ENCODE results near the gene KCNK10.

The KCNK10 gene

DNA sequence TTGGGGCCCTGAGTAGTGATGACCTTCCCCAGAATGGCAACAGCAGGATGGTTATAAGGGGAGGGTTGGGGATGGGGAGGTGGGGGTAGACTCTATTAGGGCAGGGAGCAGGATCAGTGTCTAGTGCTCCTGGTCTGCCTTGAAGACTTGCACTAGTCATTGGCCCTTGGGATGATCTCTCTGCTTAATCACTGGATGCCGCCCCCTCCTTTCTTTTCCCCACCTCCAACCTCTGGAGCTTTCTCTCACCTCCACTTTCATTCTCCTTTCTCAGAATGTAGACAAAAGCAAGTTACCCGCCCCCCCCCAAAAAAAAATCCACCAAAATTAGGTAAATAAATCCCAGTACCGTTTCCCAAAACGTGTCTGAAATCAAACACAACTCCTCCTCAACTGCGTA, 2.8 kb upstream of the KCNK10 start (continued):
- TF ChIP-seq EGR2 (tag by site-specific recombination; IDR thresholded peaks at IDR 0.05; ENCODE audit: low read depth) (no peak), ZNF10 (tag by site-specific recombination; IDR thresholded peaks at IDR 0.05) (no peak), SP7 (tag by site-specific recombination; IDR thresholded peaks at IDR 0.05) (no peak)
- TF ChIP-seq, protein P1, sequence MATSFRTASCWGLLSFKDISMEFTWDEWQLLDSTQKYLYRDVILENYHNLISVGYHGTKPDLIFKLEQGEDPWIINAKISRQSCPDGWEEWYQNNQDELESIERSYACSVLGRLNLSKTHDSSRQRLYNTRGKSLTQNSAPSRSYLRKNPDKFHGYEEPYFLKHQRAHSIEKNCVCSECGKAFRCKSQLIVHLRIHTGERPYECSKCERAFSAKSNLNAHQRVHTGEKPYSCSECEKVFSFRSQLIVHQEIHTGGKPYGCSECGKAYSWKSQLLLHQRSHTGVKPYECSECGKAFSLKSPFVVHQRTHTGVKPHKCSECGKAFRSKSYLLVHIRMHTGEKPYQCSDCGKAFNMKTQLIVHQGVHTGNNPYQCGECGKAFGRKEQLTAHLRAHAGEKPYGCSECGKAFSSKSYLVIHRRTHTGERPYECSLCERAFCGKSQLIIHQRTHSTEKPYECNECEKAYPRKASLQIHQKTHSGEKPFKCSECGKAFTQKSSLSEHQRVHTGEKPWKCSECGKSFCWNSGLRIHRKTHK (tag by site-specific recombination; IDR thresholded peaks at IDR 0.05): no peak

DNA sequence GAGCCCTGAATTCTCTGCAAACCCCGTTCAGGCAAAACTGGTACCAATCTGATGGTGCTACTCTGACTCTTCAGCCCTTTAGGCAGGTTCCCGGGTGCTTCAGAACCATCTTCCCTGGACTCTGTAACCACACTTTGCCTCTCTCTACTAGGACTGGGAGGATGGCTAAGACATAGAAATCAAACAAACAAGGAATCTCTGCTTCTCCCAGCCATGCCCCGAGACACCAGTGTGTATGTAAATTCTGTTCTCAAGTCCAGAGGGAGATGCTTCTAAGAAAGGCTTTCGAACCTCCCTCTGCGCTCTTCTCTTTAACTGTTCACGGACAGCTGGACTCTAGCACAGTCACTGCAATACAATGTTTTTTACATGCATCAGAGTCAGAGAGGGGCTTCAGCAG, 1.9 kb upstream of the KCNK10 start:
- ChIA-PET POLR2A (no interaction called here), CTCF (no interaction called here)
- Histone ChIP-seq H3K9me3 (ENCODE audit: control insufficient read depth, insufficient read depth, low read depth, low read length) (no peaks in the 10 kb centered on the region), H3K4me1 (ENCODE audit: control insufficient read depth, insufficient read depth, low read length) (no peaks in the 10 kb centered on the region), H3K27ac (ENCODE audit: extremely low read depth, low read depth, low read length) (no peak overlapping the region), H3K4me3 (ENCODE audit: low read depth, low read length) (no peak overlapping the region), H3K36me3 (ENCODE audit: control insufficient read depth in 2 of 2, insufficient read depth in 1 of 2, low read length in 2 of 2) (no peaks in the 10 kb centered on the region)
- TF ChIP-seq KLF9 (tag by site-specific recombination; IDR thresholded peaks at IDR 0.05; ENCODE audit: low read depth) (no peak), MZF1 (tag by site-specific recombination; IDR thresholded peaks at IDR 0.05; ENCODE audit: borderline replicate concordance) (no peak), ZNF248 (tag by site-specific recombination; IDR thresholded peaks at IDR 0.05) (no peak), ZNF157 (tag by site-specific recombination; IDR thresholded peaks at IDR 0.05) (no peak), ZNF596 (tag by site-specific recombination; IDR thresholded peaks at IDR 0.05) (no peak), ZBTB48 (tag by site-specific recombination; IDR thresholded peaks at IDR 0.05) (no peak), SP2 (tag by site-specific recombination; IDR thresholded peaks at IDR 0.05) (no peak), ZNF391 (tag by site-specific recombination; IDR thresholded peaks at IDR 0.05; ENCODE audit: borderline replicate concordance, low read depth) (no peak)
- TF ChIP-seq, protein P2, sequence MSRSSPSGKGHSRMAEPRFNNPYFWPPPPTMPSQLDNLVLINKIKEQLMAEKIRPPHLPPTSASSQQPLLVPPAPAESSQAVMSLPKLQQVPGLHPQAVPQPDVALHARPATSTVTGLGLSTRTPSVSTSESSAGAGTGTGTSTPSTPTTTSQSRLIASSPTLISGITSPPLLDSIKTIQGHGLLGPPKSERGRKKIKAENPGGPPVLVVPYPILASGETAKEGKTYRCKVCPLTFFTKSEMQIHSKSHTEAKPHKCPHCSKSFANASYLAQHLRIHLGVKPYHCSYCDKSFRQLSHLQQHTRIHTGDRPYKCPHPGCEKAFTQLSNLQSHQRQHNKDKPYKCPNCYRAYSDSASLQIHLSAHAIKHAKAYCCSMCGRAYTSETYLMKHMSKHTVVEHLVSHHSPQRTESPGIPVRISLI (tag by site-specific recombination; IDR thresholded peaks at IDR 0.05): no peak

DNA sequence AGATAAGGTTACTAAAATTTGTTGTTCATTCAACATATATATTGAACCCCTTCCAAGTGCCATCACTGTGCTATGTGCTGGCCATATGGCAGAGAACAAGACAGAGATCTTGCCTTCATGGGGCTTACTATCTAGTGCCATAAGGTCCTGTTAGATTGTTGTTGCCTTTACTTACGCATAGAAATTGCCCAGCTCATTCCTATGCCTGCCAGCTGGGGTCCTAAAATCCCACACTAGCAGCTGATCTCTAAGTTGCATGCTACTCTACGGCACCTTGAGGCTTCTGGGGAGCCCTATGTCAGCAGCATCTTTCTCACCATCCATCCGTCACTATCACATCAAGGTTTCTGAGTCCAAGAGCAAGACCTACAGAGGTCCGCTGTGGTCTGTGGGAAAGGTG, 1.4 kb upstream of the KCNK10 start:
- H3K36me3 ChIP-seq (ENCODE audit: control insufficient read depth in 2 of 2, insufficient read depth in 1 of 2, low read length in 2 of 2): no peaks in the 10 kb centered on the region
- no peak overlapping the region for H3K4me3 ChIP-seq (ENCODE audit: low read depth, low read length)
- ChIA-PET CTCF (no interaction called here), POLR2A (no interaction called here)
- H3K4me1 ChIP-seq (ENCODE audit: control insufficient read depth, insufficient read depth, low read length): no peaks in the 10 kb centered on the region
- H3K9me3 ChIP-seq (ENCODE audit: control insufficient read depth, insufficient read depth, low read depth, low read length): no peaks in the 10 kb centered on the region
- no peak overlapping the region for H3K27ac ChIP-seq (ENCODE audit: extremely low read depth, low read depth, low read length)
- TF ChIP-seq, protein P3, sequence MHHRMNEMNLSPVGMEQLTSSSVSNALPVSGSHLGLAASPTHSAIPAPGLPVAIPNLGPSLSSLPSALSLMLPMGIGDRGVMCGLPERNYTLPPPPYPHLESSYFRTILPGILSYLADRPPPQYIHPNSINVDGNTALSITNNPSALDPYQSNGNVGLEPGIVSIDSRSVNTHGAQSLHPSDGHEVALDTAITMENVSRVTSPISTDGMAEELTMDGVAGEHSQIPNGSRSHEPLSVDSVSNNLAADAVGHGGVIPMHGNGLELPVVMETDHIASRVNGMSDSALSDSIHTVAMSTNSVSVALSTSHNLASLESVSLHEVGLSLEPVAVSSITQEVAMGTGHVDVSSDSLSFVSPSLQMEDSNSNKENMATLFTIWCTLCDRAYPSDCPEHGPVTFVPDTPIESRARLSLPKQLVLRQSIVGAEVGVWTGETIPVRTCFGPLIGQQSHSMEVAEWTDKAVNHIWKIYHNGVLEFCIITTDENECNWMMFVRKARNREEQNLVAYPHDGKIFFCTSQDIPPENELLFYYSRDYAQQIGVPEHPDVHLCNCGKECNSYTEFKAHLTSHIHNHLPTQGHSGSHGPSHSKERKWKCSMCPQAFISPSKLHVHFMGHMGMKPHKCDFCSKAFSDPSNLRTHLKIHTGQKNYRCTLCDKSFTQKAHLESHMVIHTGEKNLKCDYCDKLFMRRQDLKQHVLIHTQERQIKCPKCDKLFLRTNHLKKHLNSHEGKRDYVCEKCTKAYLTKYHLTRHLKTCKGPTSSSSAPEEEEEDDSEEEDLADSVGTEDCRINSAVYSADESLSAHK (tag by site-specific recombination; IDR thresholded peaks at IDR 0.05): no peak
- TF ChIP-seq, protein P4, sequence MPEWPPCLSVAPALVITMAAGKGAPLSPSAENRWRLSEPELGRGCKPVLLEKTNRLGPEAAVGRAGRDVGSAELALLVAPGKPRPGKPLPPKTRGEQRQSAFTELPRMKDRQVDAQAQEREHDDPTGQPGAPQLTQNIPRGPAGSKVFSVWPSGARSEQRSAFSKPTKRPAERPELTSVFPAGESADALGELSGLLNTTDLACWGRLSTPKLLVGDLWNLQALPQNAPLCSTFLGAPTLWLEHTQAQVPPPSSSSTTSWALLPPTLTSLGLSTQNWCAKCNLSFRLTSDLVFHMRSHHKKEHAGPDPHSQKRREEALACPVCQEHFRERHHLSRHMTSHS (tag by site-specific recombination; IDR thresholded peaks at IDR 0.05): no peak
- TF ChIP-seq, protein P5, sequence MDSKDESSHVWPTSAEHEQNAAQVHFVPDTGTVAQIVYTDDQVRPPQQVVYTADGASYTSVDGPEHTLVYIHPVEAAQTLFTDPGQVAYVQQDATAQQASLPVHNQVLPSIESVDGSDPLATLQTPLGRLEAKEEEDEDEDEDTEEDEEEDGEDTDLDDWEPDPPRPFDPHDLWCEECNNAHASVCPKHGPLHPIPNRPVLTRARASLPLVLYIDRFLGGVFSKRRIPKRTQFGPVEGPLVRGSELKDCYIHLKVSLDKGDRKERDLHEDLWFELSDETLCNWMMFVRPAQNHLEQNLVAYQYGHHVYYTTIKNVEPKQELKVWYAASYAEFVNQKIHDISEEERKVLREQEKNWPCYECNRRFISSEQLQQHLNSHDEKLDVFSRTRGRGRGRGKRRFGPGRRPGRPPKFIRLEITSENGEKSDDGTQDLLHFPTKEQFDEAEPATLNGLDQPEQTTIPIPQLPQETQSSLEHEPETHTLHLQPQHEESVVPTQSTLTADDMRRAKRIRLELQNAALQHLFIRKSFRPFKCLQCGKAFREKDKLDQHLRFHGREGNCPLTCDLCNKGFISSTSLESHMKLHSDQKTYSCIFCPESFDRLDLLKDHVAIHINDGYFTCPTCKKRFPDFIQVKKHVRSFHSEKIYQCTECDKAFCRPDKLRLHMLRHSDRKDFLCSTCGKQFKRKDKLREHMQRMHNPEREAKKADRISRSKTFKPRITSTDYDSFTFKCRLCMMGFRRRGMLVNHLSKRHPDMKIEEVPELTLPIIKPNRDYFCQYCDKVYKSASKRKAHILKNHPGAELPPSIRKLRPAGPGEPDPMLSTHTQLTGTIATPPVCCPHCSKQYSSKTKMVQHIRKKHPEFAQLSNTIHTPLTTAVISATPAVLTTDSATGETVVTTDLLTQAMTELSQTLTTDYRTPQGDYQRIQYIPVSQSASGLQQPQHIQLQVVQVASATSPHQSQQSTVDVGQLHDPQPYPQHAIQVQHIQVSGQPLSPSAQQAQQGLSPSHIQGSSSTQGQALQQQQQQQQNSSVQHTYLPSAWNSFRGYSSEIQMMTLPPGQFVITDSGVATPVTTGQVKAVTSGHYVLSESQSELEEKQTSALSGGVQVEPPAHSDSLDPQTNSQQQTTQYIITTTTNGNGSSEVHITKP (tag by site-specific recombination; IDR thresholded peaks at IDR 0.05): no peak
- TF ChIP-seq, protein P6, sequence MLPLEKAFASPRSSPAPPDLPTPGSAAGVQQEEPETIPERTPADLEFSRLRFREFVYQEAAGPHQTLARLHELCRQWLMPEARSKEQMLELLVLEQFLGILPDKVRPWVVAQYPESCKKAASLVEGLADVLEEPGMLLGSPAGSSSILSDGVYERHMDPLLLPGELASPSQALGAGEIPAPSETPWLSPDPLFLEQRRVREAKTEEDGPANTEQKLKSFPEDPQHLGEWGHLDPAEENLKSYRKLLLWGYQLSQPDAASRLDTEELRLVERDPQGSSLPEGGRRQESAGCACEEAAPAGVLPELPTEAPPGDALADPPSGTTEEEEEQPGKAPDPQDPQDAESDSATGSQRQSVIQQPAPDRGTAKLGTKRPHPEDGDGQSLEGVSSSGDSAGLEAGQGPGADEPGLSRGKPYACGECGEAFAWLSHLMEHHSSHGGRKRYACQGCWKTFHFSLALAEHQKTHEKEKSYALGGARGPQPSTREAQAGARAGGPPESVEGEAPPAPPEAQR (tag by site-specific recombination; IDR thresholded peaks at IDR 0.05): no peak
- no peak for TF ChIP-seq ZNF501 (tag by site-specific recombination; IDR thresholded peaks at IDR 0.05)
- no peak for TF ChIP-seq ZNF311 (tag by site-specific recombination; IDR thresholded peaks at IDR 0.05; ENCODE audit: borderline replicate concordance)
- no peak for TF ChIP-seq GLI4 (tag by site-specific recombination; IDR thresholded peaks at IDR 0.05)
- TF ChIP-seq ZNF792 (tag by site-specific recombination; IDR thresholded peaks at IDR 0.05): no peak
- TF ChIP-seq ZNF404 (tag by site-specific recombination; IDR thresholded peaks at IDR 0.05): no peak
- TF ChIP-seq ZNF37A (tag by site-specific recombination; IDR thresholded peaks at IDR 0.05): no peak
- TF ChIP-seq ZNF654 (tag by site-specific recombination; IDR thresholded peaks at IDR 0.05; ENCODE audit: low read depth): no peak
- TF ChIP-seq MEIS1 (CRISPR knock-in tag; IDR thresholded peaks at IDR 0.05; ENCODE audit: borderline replicate concordance): no peak

All from HEK293 (cell line).